H9 (cell line): Measurements from ENCODE around the gene SIGLEC12. TPM values are rescaled to one million over a fixed set of nuclear protein-coding genes. Genes with fewer than 3 reads are reported as not detected.

Experiments
- DNase-seq: peaks from one replicate; pipeline ENCODE4 v3.0.0-alpha.2; 2017
- H2AFZ ChIP-seq: one replicate; pipeline ENCODE4 v1.6.1; 2013; ENCODE audit warnings: mild to moderate bottlenecking, low read length, control low read depth, moderate library complexity
- H2AK5ac ChIP-seq: 2 replicates; pipeline ENCODE4 v1.6.1; 2013; ENCODE audit warnings: low read length, control low read depth, mixed read lengths; ENCODE audit not compliant: insufficient read length
- H2BK120ac ChIP-seq: one replicate; pipeline ENCODE4 v1.6.1; 2013; ENCODE audit warnings: low read depth, mild to moderate bottlenecking, low read length, control low read depth, inconsistent platforms; ENCODE audit not compliant: poor library complexity, severe bottlenecking
- H2BK12ac ChIP-seq: 2 replicates; pipeline ENCODE4 v1.6.1; 2013; ENCODE audit warnings: low read length, control low read depth, mixed read lengths, low read depth; ENCODE audit not compliant: insufficient read length
- H2BK15ac ChIP-seq: 2 replicates; pipeline ENCODE4 v1.6.1; 2013; ENCODE audit warnings: low read depth, low read length, control low read depth
- H2BK20ac ChIP-seq: one replicate; pipeline ENCODE4 v1.6.1; 2013; ENCODE audit warnings: low read depth, mild to moderate bottlenecking, low read length, control low read depth, inconsistent platforms; ENCODE audit not compliant: poor library complexity, severe bottlenecking
- H2BK5ac ChIP-seq: 2 replicates; pipeline ENCODE4 v1.6.1; 2013; ENCODE audit warnings: low read length, control low read depth, mixed read lengths; ENCODE audit not compliant: insufficient read length
- H3K14ac ChIP-seq: 2 replicates; pipeline ENCODE4 v1.6.1; 2013; ENCODE audit warnings: low read length, control low read depth; ENCODE audit not compliant: insufficient read depth
- H3K18ac ChIP-seq: 2 replicates; pipeline ENCODE4 v1.6.1; 2013; ENCODE audit warnings: low read depth, mild to moderate bottlenecking, mixed read lengths, low read length, control low read depth; ENCODE audit not compliant: insufficient read length
- H3K23ac ChIP-seq: 2 replicates; pipeline ENCODE4 v1.6.1; 2013; ENCODE audit warnings: low read length, control low read depth, mixed read lengths, low read depth; ENCODE audit not compliant: insufficient read length
- H3K23me2 ChIP-seq: 2 replicates; pipeline ENCODE4 v1.6.1; 2013; ENCODE audit warnings: low read depth, mild to moderate bottlenecking, mixed read lengths, low read length, control low read depth; ENCODE audit not compliant: insufficient read length, poor library complexity, severe bottlenecking
- H3K27ac ChIP-seq: 2 replicates; pipeline ENCODE4 v1.5.1; 2013; ENCODE audit warnings: low read length, control low read depth, mixed read lengths, low read depth; ENCODE audit not compliant: insufficient read length
- H3K27me3 ChIP-seq: 2 replicates; pipeline ENCODE4 v1.6.1; 2013; ENCODE audit warnings: low read length, control low read depth, inconsistent platforms; ENCODE audit not compliant: insufficient read depth
- H3K4ac ChIP-seq: 2 replicates; pipeline ENCODE4 v1.6.1; 2013; ENCODE audit warnings: low read depth, mild to moderate bottlenecking, control low read depth, inconsistent platforms, low read length, moderate library complexity
- H3K4me1 ChIP-seq: 2 replicates; pipeline ENCODE4 v1.6.1; 2013; ENCODE audit warnings: low read length, control low read depth, inconsistent platforms; ENCODE audit not compliant: insufficient read depth
- H3K4me2 ChIP-seq: 2 replicates; pipeline ENCODE4 v1.6.1; 2013; ENCODE audit warnings: low read length, control low read depth, mixed read lengths; ENCODE audit not compliant: insufficient read length, insufficient read depth
- H3K56ac ChIP-seq: 2 replicates; pipeline ENCODE4 v1.6.1; 2013; ENCODE audit warnings: low read depth, mild to moderate bottlenecking, mixed read lengths, low read length, control low read depth; ENCODE audit not compliant: insufficient read length
- H3K79me1 ChIP-seq: 2 replicates; pipeline ENCODE4 v1.6.1; 2013; ENCODE audit warnings: low read depth, mild to moderate bottlenecking, moderate library complexity, low read length, control low read depth, inconsistent platforms; ENCODE audit not compliant: insufficient read depth, poor library complexity, severe bottlenecking
- H3K79me2 ChIP-seq: 2 replicates; pipeline ENCODE4 v1.6.1; 2013; ENCODE audit warnings: low read length, control low read depth, inconsistent platforms; ENCODE audit not compliant: insufficient read depth
- H3K9ac ChIP-seq: 2 replicates; pipeline ENCODE4 v1.6.1; 2013; ENCODE audit warnings: low read length, control low read depth, mixed read lengths; ENCODE audit not compliant: insufficient read length; ENCODE audit errors: extremely low read depth
- H3K9me3 ChIP-seq: one replicate; pipeline ENCODE4 v1.6.1; 2013; ENCODE audit warnings: low read depth, low read length, inconsistent platforms; ENCODE audit not compliant: control insufficient read depth
- H3T11ph ChIP-seq: one replicate; pipeline ENCODE4 v1.6.1; 2013; ENCODE audit warnings: mild to moderate bottlenecking, low read length, control low read depth, inconsistent platforms
- H4K20me1 ChIP-seq: one replicate; pipeline ENCODE4 v1.6.1; 2013; ENCODE audit not compliant: control insufficient read depth, insufficient read length, insufficient read depth
- H4K5ac ChIP-seq: 2 replicates; pipeline ENCODE4 v1.6.1; 2013; ENCODE audit warnings: low read depth, mild to moderate bottlenecking, mixed read lengths, low read length, control low read depth; ENCODE audit not compliant: insufficient read length
- H4K8ac ChIP-seq: replicated peaks from 2 replicates; pipeline ENCODE4 v1.6.1; 2013; ENCODE audit warnings: low read length, control low read depth, mixed read lengths, low read depth; ENCODE audit not compliant: insufficient read length
- H4K91ac ChIP-seq: 2 replicates; pipeline ENCODE4 v1.6.1; 2013; ENCODE audit warnings: low read depth, mild to moderate bottlenecking, moderate library complexity, mixed read lengths, low read length, control low read depth; ENCODE audit not compliant: insufficient read length
- H3K27ac Mint-ChIP-seq, 3 experiments: 2 replicates in 2 of 3; 3 replicates in 1 of 3; pipeline ENCODE4 v1.8.0; 2020 to 2021; ENCODE audit warnings: mixed read lengths in 3 of 3, mild to moderate bottlenecking in 1 of 3, moderate library complexity in 1 of 3
- H3K27me3 Mint-ChIP-seq: 2 replicates; pipeline ENCODE4 v1.8.0; 2021; ENCODE audit warnings: low read depth, mild to moderate bottlenecking, moderate library complexity, mixed read lengths
- H3K36me3 Mint-ChIP-seq, 3 experiments: 2 replicates in 2 of 3; 3 replicates in 1 of 3; pipeline ENCODE4 v1.8.0; 2020 to 2021; ENCODE audit warnings: low read depth in 3 of 3, mixed read lengths in 3 of 3; ENCODE audit not compliant: insufficient read depth in 1 of 3
- H3K4me1 Mint-ChIP-seq, 2 experiments: 2 replicates each; pipeline ENCODE4 v1.8.0; 2020; ENCODE audit warnings: mixed read lengths in 2 of 2
- H3K4me3 Mint-ChIP-seq, 2 experiments: 2 replicates in 1 of 2; 3 replicates in 1 of 2; pipeline ENCODE4 v1.8.0; 2020 to 2021; ENCODE audit warnings: mild to moderate bottlenecking in 2 of 2, mixed read lengths in 2 of 2, moderate library complexity in 1 of 2
- H3K9me3 Mint-ChIP-seq, 2 experiments: 2 replicates in 1 of 2; 3 replicates in 1 of 2; pipeline ENCODE4 v1.8.0; 2020; ENCODE audit warnings: mild to moderate bottlenecking in 2 of 2, mixed read lengths in 2 of 2, moderate library complexity in 1 of 2
- WGBS: extraction: QIAGEN DNeasy Blood & Tissue Kit; methylation state at CpG from one replicate; pipeline ENCODE4 v1.1.7; 2013; ENCODE audit warnings: missing lambda C conversion rate, low lambda C conversion rate, mixed read lengths; ENCODE audit not compliant: insufficient read length; ENCODE audit errors: extremely low coverage; 5-methylcytosine and 5-hydroxymethylcytosine counted together
- total RNA-seq: library from RNA; stranded (reverse); gene quantifications from 2 replicates; pipeline ENCODE4 v1.2.1, GENCODE V29; 2021
- TF ChIP-seq, protein P1 (sequence below): fragments of 200-600 bp; sonication (generic); conservative IDR thresholded peaks from 3 replicates; pipeline ENCODE4 v1.8.0; 2021; ENCODE audit warnings: antibody characterized with exemption, mild to moderate bottlenecking

Gene SIGLEC12
- total RNA-seq, 1 experiment from 2014 or later, result not detected

DNA sequence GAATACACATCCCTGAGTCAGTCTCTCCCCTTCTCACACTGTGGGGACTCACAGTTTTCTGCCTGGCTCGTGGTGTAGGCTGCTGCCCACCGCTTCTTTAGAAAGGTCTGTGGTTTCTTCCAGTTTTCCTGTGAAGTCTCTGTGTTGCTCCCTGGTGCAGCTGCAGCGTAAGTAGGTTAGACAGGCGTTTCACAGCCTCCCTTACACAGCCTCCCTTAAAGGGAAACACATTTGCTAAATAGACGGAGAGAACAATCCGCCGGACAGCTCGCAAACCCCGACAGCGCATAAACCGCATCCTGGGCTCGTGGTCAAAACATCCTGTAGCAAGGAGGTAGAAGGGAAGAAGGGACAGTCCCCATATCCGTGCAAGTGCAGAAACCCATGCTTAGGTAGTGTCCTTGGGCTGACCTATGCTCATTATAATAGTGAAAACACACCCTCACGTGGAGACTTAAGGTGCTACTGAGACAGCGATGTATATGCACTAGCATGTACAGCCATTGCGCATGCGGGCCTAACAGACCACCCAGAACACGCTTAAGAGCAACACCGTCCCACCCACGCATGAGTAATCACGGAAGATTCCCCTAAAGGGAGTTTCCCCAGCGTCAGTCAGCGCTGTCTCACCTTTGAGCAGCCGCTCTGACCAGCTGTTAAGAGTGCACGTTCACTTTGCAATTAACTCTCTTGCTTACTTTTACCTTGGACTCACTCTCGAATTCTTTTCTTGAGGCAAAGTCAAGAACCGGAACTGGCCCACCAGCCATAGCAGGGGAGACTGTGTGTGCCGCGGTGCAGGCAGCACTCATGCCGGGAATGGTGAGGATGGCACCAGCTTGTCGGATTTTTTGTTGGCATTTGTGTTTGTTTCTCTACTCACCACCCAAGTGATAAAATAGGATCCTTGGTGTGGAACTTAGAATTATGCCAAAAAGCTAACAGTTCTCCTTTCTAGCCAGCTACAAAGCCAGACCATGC, 59.9 kb downstream of the SIGLEC12 start:
- H2BK15ac ChIP-seq, result no peak overlapping the region
- no peak overlapping the region for H4K8ac ChIP-seq
- H3K9ac ChIP-seq, result no peak overlapping the region
- no peaks in the 10 kb centered on the region for H3K23me2 ChIP-seq
- H3K27me3 Mint-ChIP-seq, result peaks cover 51% of the 10 kb centered on the region
- no peaks in the 10 kb centered on the region for H3K27me3 ChIP-seq
- no peaks in the 10 kb centered on the region for H4K20me1 ChIP-seq
- peaks cover 1 to 34% of the 10 kb centered on the region in 2 experiments; a peak in 3 of 5 replicates for H3K9me3 Mint-ChIP-seq
- H2BK20ac ChIP-seq, result no peak overlapping the region
- no peak overlapping the region for H3K56ac ChIP-seq
- no peak overlapping the region for H4K91ac ChIP-seq
- no peak overlapping the region for H3K14ac ChIP-seq
- H3K27ac ChIP-seq, result no peak overlapping the region
- no peak overlapping the region for H3K4me2 ChIP-seq
- no CpG with 5 or more reads among the region's 31 CpGs for WGBS
- H3K4me1 Mint-ChIP-seq, result peaks cover 2 to 10% of the 10 kb centered on the region in 2 experiments; a peak in 2 of 4 replicates
- H3K79me2 ChIP-seq, result no peaks in the 10 kb centered on the region
- no peak overlapping the region for H2BK120ac ChIP-seq
- no peak overlapping the region for H3K18ac ChIP-seq
- no peaks in the 10 kb centered on the region for H3K4me1 ChIP-seq
- H4K5ac ChIP-seq, result no peak overlapping the region
- H3K27ac Mint-ChIP-seq, result peak overlapping the region in 1 of 3 experiments; percentile 68; a peak in 1 of 7 replicates
- H3K4me3 Mint-ChIP-seq, result no peak overlapping the region
- no peak overlapping the region for H2BK5ac ChIP-seq
- H2BK12ac ChIP-seq, result no peak overlapping the region
- no peaks in the 10 kb centered on the region for H3K9me3 ChIP-seq
- H3K79me1 ChIP-seq, result no peaks in the 10 kb centered on the region
- no peaks in the 10 kb centered on the region for H3K36me3 Mint-ChIP-seq
- DNase-seq, result no peak
- no peak overlapping the region for H2AK5ac ChIP-seq
- no peak overlapping the region for H3K4ac ChIP-seq
- no peak overlapping the region for H2AFZ ChIP-seq
- no peak overlapping the region for H3K23ac ChIP-seq
- TF ChIP-seq, protein P1, sequence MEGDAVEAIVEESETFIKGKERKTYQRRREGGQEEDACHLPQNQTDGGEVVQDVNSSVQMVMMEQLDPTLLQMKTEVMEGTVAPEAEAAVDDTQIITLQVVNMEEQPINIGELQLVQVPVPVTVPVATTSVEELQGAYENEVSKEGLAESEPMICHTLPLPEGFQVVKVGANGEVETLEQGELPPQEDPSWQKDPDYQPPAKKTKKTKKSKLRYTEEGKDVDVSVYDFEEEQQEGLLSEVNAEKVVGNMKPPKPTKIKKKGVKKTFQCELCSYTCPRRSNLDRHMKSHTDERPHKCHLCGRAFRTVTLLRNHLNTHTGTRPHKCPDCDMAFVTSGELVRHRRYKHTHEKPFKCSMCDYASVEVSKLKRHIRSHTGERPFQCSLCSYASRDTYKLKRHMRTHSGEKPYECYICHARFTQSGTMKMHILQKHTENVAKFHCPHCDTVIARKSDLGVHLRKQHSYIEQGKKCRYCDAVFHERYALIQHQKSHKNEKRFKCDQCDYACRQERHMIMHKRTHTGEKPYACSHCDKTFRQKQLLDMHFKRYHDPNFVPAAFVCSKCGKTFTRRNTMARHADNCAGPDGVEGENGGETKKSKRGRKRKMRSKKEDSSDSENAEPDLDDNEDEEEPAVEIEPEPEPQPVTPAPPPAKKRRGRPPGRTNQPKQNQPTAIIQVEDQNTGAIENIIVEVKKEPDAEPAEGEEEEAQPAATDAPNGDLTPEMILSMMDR, result no peak
- no peak overlapping the region for H3T11ph ChIP-seq

Other genes with a start within 250 kb of the SIGLEC12 start
- 41.4 and 42.3 TPM in 2 replicates for gene IGLON5, start 190.2 kb downstream of the SIGLEC12 start, total RNA-seq
- gene VSIG10L, start 159.7 kb downstream of the SIGLEC12 start, total RNA-seq, result 5.3 and 5.6 TPM in 2 replicates
- gene ETFB, start 135.4 kb downstream of the SIGLEC12 start, total RNA-seq, result 44.8 and 49.4 TPM in 2 replicates
- gene CLDND2, start 132.8 kb downstream of the SIGLEC12 start, total RNA-seq, result 1.7 TPM in 1 of 2 replicates, not detected in the other
- gene NKG7, start 129.1 kb downstream of the SIGLEC12 start, total RNA-seq, result not detected in 2 replicates
- not detected in 2 replicates for gene LIM2, start 113.8 kb downstream of the SIGLEC12 start, total RNA-seq
- gene C19orf84, start 111.2 kb downstream of the SIGLEC12 start, total RNA-seq, result 4.1 and 4.8 TPM in 2 replicates
- gene SIGLEC10, start 84.2 kb downstream of the SIGLEC12 start, total RNA-seq, result not detected in 2 replicates
- gene SIGLEC8, start 43.3 kb downstream of the SIGLEC12 start, total RNA-seq, result not detected in 2 replicates
- gene CEACAM18, start 23.3 kb downstream of the SIGLEC12 start, total RNA-seq, result not detected in 2 replicates
- gene SIGLEC6, start 29.9 kb upstream of the SIGLEC12 start, total RNA-seq, result 0.31 TPM in 1 of 2 replicates, not detected in the other
- 9.7 and 10.7 TPM in 2 replicates for gene ZNF175, start 69.5 kb upstream of the SIGLEC12 start, total RNA-seq
- not detected in 2 replicates for gene SIGLEC5, start 128.6 kb upstream of the SIGLEC12 start, total RNA-seq
- gene SIGLEC14, start 145.0 kb upstream of the SIGLEC12 start, total RNA-seq, result not detected in 2 replicates
- gene SPACA6, start 191.5 kb upstream of the SIGLEC12 start, total RNA-seq, result 16.0 and 18.9 TPM in 2 replicates
- gene HAS1, start 222.2 kb upstream of the SIGLEC12 start, total RNA-seq, result 0.53 and 0.70 TPM in 2 replicates